Mucosa of descending colon (tissue), 3 donors: ENCODE data around the gene TADA2B. TPM values are rescaled to one million over a fixed set of nuclear protein-coding genes. Genes with fewer than 3 reads are reported as not detected.

Source experiments
- ATAC-seq: fragments of 200-7000 bp; cut with Tn5 transposase; one replicate; pipeline ENCODE4 v1.9.1; 2020; ENCODE audit warnings: mild to moderate bottlenecking, moderate library complexity
- DNase-seq, 3 donors: peaks; one replicate each; pipeline ENCODE4 v3.0.0-alpha.2; 2020
- H3K36me3 ChIP-seq: fragments of 200-600 bp; one replicate; pipeline ENCODE4 v1.8.0; 2021; ENCODE audit warnings: low read depth, mild to moderate bottlenecking
- H3K4me1 ChIP-seq: fragments of 200-600 bp; one replicate; pipeline ENCODE4 v1.8.0; 2021; ENCODE audit warnings: low read depth, mild to moderate bottlenecking
- H3K4me3 ChIP-seq: fragments of 200-600 bp; one replicate; pipeline ENCODE4 v1.8.0; 2021; ENCODE audit warnings: mild to moderate bottlenecking
- H3K9me3 ChIP-seq: fragments of 200-600 bp; one replicate; pipeline ENCODE4 v1.8.0; 2021; ENCODE audit warnings: mild to moderate bottlenecking
- intact Hi-C, 2 donors: fragments of 100-400 bp; cut with DNase I in 1 of 2; cut with micrococcal nuclease in 1 of 2; formaldehyde crosslinking; loops; one replicate each; pipeline versions ENCODE4 v1.11.0 to v1.11.1; 2022; cut with DNase I, micrococcal nuclease
- total RNA-seq, 3 donors: library from RNA; stranded (reverse); fragmentation: NEBNext Ultra II Directional in 2 of 3; extraction: Animal tissue kit (Norgen Biotek cat#: 25700) in 2 of 3; gene quantifications; one replicate each; pipeline versions ENCODE4 v1.2.1 to v1.2.4, GENCODE V29; 2021 to 2023
- TF ChIP-seq, protein P1 (sequence below): fragments of 200-600 bp; IDR thresholded peaks from one replicate; pipeline ENCODE4 v1.8.0; 2022; ENCODE audit warnings: antibody characterized with exemption, mild to moderate bottlenecking
- donor health status: DM: no; HTN: no; CAD: no; lungs with moderate emphysema.
- donor health status: DM: no; HTN: no; CAD: no.
- donor health status: DM: no; HTN: yes; CAD: no.

Gene TADA2B
- total RNA-seq, 3 donors from 2014 or later = 22.2 to 32.7 (median 27.6) TPM

- intact Hi-C loops = no loop called here
- ATAC-seq (peak; percentile 82), DNase-seq (peak; percentile 87 to 88 (median 88))
- H3K36me3 ChIP-seq = no peaks in the 10 kb centered on the region
- TF ChIP-seq, protein P1, sequence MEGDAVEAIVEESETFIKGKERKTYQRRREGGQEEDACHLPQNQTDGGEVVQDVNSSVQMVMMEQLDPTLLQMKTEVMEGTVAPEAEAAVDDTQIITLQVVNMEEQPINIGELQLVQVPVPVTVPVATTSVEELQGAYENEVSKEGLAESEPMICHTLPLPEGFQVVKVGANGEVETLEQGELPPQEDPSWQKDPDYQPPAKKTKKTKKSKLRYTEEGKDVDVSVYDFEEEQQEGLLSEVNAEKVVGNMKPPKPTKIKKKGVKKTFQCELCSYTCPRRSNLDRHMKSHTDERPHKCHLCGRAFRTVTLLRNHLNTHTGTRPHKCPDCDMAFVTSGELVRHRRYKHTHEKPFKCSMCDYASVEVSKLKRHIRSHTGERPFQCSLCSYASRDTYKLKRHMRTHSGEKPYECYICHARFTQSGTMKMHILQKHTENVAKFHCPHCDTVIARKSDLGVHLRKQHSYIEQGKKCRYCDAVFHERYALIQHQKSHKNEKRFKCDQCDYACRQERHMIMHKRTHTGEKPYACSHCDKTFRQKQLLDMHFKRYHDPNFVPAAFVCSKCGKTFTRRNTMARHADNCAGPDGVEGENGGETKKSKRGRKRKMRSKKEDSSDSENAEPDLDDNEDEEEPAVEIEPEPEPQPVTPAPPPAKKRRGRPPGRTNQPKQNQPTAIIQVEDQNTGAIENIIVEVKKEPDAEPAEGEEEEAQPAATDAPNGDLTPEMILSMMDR = no peak
- H3K4me1 ChIP-seq = peaks cover 13% of the 10 kb centered on the region
- H3K9me3 ChIP-seq = no peaks in the 10 kb centered on the region
- no peak overlapping the region for H3K4me3 ChIP-seq
These were observed 60.6 kb downstream of the TADA2B start for GRCh38 chr4:7103607-7104365.

GRCh38 chr4:7104366-7105031, 61.3 kb downstream of the TADA2B start:
- TF ChIP-seq, protein P1 = no peak
- H3K4me3 ChIP-seq = no peak overlapping the region
- ATAC-seq (no peak), DNase-seq (peak in 1 of 3 donors; percentile 40)
- no peaks in the 10 kb centered on the region for H3K36me3 ChIP-seq
- no peaks in the 10 kb centered on the region for H3K9me3 ChIP-seq
- H3K4me1 ChIP-seq = peaks cover 13% of the 10 kb centered on the region
- intact Hi-C loops = no loop called here

GRCh38 chr4:7105276-7105675, 62.1 kb downstream of the TADA2B start:
- intact Hi-C loops = no loop called here
- Histone ChIP-seq H3K36me3 (no peaks in the 10 kb centered on the region), H3K9me3 (no peaks in the 10 kb centered on the region), H3K4me3 (no peak overlapping the region), H3K4me1 (peaks cover 13% of the 10 kb centered on the region)
- ATAC-seq (no peak), DNase-seq (peak in 1 of 3 donors; percentile 32)
- TF ChIP-seq, protein P1 = no peak

GRCh38 chr4:7107166-7107905, 64.2 kb downstream of the TADA2B start:
- intact Hi-C loops = no loop called here
- Histone ChIP-seq H3K4me3 (no peak overlapping the region), H3K4me1 (peaks cover 8% of the 10 kb centered on the region), H3K36me3 (no peaks in the 10 kb centered on the region), H3K9me3 (no peaks in the 10 kb centered on the region)
- DNase-seq = no peak
- no peak for ATAC-seq
- TF ChIP-seq, protein P1 = no peak

Other genes starting within 250 kb of the TADA2B start
- 10 to 100 TPM; 51.8 to 70.8 (median 56.2) TPM for gene TBC1D14, start 133.5 kb upstream of the TADA2B start, total RNA-seq
- gene GRPEL1, start 24.7 kb downstream of the TADA2B start, total RNA-seq = 10 to 100 TPM; 27.5 to 31.5 (median 28.4) TPM
- gene SORCS2, start 149.2 kb downstream of the TADA2B start, total RNA-seq = 1 to 10 TPM in 2 of 3 donors, under 1 TPM in 1; 0.20 to 3.1 (median 1.5) TPM